ENCODE data around the gene CACNA2D3.

DNA sequence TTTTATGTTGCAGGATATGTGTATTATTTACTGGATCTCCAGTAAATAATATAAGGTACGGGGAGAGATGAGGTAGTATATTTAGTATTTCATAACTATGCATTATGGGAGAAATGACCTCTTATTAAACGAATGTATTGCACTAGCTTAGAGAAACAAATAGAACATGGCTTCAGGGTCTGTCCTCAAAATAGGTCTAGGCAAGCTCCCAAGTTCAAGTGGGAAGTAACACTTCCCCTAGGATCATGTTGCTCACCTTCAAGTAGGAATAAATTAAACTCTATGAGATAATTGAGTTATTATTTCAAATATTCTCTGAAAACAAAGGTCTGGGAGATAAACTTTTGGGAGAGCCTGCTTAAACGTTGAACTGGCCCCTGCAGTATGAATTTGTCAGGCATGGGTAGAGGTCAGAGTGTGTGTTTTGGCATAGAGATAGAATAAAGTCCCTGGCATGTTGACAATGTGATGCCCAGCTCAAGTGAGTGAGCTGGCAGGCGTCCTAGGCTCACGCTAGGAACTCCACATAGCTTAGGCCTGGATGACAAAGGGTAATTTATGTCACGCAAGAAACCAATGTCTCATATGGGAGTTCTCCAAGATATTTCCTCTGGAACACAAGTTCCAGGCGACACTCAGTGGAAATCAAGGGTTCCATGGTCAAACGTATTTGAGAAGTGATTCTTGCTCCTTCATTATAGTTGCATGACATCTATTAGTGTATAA is 236.8 kb downstream of the CACNA2D3 start:
- TF ChIP-seq, protein P1, sequence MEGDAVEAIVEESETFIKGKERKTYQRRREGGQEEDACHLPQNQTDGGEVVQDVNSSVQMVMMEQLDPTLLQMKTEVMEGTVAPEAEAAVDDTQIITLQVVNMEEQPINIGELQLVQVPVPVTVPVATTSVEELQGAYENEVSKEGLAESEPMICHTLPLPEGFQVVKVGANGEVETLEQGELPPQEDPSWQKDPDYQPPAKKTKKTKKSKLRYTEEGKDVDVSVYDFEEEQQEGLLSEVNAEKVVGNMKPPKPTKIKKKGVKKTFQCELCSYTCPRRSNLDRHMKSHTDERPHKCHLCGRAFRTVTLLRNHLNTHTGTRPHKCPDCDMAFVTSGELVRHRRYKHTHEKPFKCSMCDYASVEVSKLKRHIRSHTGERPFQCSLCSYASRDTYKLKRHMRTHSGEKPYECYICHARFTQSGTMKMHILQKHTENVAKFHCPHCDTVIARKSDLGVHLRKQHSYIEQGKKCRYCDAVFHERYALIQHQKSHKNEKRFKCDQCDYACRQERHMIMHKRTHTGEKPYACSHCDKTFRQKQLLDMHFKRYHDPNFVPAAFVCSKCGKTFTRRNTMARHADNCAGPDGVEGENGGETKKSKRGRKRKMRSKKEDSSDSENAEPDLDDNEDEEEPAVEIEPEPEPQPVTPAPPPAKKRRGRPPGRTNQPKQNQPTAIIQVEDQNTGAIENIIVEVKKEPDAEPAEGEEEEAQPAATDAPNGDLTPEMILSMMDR (conservative IDR thresholded peaks at IDR 0.05; ENCODE audit: low read length), result no peak
- TF ChIP-seq EZH2phosphoT487 (IDR thresholded peaks at IDR 0.05; ENCODE audit: borderline replicate concordance, low read depth, low read length), result no peak
